G401 (cell line): Measurements from ENCODE around the gene MGST2. TPM values are rescaled to one million over a fixed set of nuclear protein-coding genes. Genes with fewer than 3 reads are reported as not detected.
A peak's percentile ranks its signal among the peaks of the same experiment; 100 is the strongest.

ENCODE experiments used
- DNase-seq: peaks from one replicate; pipeline ENCODE4 v3.0.0-alpha.2; 2015; ENCODE audit warnings: low spot score
- in situ Hi-C: cut with HindIII; loops from 2 replicates; pipeline ENCODE4 v1.10.0; 2016; ENCODE audit warnings: low sequenced_read_pairs, mixed read lengths
- total RNA-seq: library from RNA; depleted of rRNA; stranded (reverse); fragments of >200 nt; shearing (Covaris generic); gene quantifications from 2 replicates; pipeline ENCODE4 v1.2.3, GENCODE V29; 2014

MGST2 gene
- total RNA-seq, 1 experiment from 2014 or later, result not detected

- in situ Hi-C loops, result no loop called here
Observed at GRCh38 chr4:139728840-139729239, 63.2 kb downstream of the MGST2 start.

GRCh38 chr4:139732991-139733570 lies 67.5 kb downstream of the MGST2 start:
- in situ Hi-C loops, result no loop called here
- no peak for DNase-seq

More at GRCh38 chr4:139728840-139729239, 63.2 kb downstream of the MGST2 start:
- no peak for DNase-seq

- in situ Hi-C loops, result no loop called here
- DNase-seq, result peak; percentile 59
Observed at GRCh38 chr4:139734201-139734874, 68.7 kb downstream of the MGST2 start.

GRCh38 chr4:139734875-139735380 lies 69.3 kb downstream of the MGST2 start:
- peak; percentile 98 for DNase-seq
- in situ Hi-C loops, result no loop called here

GRCh38 chr4:139735381-139736273 lies 70.0 kb downstream of the MGST2 start:
- DNase-seq, result peak; percentile 45
- in situ Hi-C loops, result no loop called here

GRCh38 chr4:139736274-139736660 lies 70.6 kb downstream of the MGST2 start:
- in situ Hi-C loops, result no loop called here
- DNase-seq, result peak; percentile 21

GRCh38 chr4:139736661-139737060 lies 71.0 kb downstream of the MGST2 start:
- in situ Hi-C loops, result no loop called here

GRCh38 chr4:139738846-139739613 lies 73.4 kb downstream of the MGST2 start:
- in situ Hi-C loops, result no loop called here
- no peak for DNase-seq

More at GRCh38 chr4:139736661-139737060, 71.0 kb downstream of the MGST2 start:
- DNase-seq, result no peak

GRCh38 chr4:139740121-139740520 lies 74.5 kb downstream of the MGST2 start:
- in situ Hi-C loops, result no loop called here
- no peak for DNase-seq

- peak; percentile 97 for DNase-seq
- in situ Hi-C loops, result no loop called here
Observed at GRCh38 chr4:139740531-139741041, 75.0 kb downstream of the MGST2 start.

- in situ Hi-C loops, result no loop called here
- no peak for DNase-seq
Observed at GRCh38 chr4:139743027-139743426, 77.4 kb downstream of the MGST2 start.

- in situ Hi-C loops, result no loop called here
- DNase-seq, result no peak
Observed at GRCh38 chr4:139744232-139744631, 78.6 kb downstream of the MGST2 start.

GRCh38 chr4:139745111-139745639 lies 79.6 kb downstream of the MGST2 start:
- no peak for DNase-seq
- in situ Hi-C loops, result no loop called here

GRCh38 chr4:139746431-139747171 lies 81.0 kb downstream of the MGST2 start:
- in situ Hi-C loops, result no loop called here
- no peak for DNase-seq

GRCh38 chr4:139749338-139749737 lies 83.7 kb downstream of the MGST2 start:
- no peak for DNase-seq
- in situ Hi-C loops, result no loop called here

GRCh38 chr4:139749835-139750498 lies 84.3 kb downstream of the MGST2 start:
- DNase-seq, result no peak
- in situ Hi-C loops, result no loop called here

- DNase-seq, result no peak
- in situ Hi-C loops, result no loop called here
Observed at GRCh38 chr4:139753686-139754085, 88.1 kb downstream of the MGST2 start.
